Epithelial cell of prostate (primary cell): Measurements from ENCODE around the gene BCL11B.
"Not testable (repeated sequence)": the region's sequence is repeated elsewhere in the genome, so short reads cannot be mapped to it uniquely, and the experiment has no call there.

Source experiments
- DNase-seq: peaks from one replicate; pipeline ENCODE4 v3.0.0-alpha.2; 2011; ENCODE audit warnings: low read depth, low spot score
- H3K27ac ChIP-seq: fragments of 450-650 bp; 2 replicates; pipeline ENCODE4 v1.5.1; 2017; ENCODE audit warnings: mild to moderate bottlenecking

Gene BCL11B

GRCh38 chr14:99189201-99189801 is 82.7 kb downstream of the BCL11B start:
- H3K27ac ChIP-seq: no peak overlapping the region

GRCh38 chr14:99188731-99189191 is 83.2 kb downstream of the BCL11B start:
- no peak overlapping the region for H3K27ac ChIP-seq
- DNase-seq: no peak

More at GRCh38 chr14:99189201-99189801, 82.7 kb downstream of the BCL11B start:
- no peak for DNase-seq

DNA sequence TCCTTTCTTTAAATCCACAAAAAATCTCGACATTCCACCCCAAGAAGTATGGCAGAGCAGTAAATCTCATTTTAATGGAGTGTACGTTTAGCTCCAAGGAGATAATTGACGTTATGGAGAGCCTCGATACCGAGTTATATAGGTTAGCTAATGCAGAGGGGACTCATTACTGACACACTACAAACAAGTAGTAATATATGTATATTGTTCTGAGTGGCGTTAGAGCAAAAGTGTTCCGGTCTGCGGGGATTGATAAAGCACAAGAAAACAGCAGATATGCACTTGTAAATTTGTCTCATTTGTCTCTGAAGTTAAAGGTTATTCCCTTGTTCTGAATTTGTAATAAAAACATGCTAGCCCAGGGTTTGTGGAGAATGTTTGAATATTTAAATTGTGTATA is 84.1 kb downstream of the BCL11B start:
- DNase-seq: no peak
- no peak overlapping the region for H3K27ac ChIP-seq

DNA sequence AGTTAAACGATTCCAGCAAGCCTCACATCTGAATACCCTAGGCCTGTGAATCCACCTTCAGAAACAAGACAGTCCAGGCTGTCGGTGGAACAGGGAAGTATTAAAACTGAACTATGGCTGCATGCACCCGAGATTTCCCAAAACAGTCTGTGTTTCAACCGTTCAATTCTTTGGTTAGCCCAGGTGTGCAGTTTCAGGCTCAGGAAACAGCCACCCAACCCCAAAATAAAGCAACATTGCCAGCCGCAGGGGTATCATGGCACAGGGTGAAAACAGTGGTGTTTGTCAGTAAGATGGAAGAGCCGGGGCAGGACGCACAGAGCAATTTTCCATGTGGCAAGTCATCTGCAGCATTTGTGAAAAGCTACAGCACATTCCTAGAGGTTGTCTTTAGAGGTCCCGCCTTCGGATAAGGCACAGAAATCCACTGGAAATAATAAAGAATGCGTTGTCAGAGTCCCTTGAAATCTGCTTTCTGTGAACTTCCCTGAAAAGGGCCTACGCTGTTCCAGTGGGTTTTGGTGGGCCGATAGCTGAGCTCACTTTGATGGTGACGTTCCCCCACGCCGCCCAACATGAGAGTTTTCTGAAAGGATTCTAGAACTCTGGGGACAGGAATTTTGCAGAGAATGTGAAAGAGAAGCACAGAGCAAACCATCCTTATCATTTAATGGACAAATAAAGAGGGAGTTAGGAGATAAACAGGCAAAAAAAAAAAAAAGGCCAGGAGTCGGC is 84.9 kb downstream of the BCL11B start:
- no peak overlapping the region for H3K27ac ChIP-seq
- DNase-seq: no peak

DNA sequence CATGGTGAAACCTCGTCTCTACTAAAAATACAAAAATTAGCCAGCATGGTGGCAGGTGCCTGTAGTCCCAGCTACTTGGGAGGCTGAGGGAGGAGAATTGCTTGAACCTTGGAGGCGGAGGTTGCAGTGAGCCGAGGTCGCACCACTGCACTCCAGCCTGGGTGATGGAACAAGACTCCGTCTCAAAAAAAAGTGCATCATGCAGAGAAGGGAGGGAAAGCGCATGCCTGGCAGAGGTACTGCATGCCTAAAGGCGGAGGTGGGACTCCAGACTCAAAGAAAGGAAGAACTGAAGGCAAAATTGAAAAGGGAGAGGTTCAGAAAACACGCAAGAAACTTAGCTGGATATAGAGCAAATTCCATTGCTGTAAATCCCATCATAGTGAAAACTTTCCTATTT is 85.7 kb downstream of the BCL11B start:
- not testable (repeated sequence) for DNase-seq, H3K27ac ChIP-seq

DNA sequence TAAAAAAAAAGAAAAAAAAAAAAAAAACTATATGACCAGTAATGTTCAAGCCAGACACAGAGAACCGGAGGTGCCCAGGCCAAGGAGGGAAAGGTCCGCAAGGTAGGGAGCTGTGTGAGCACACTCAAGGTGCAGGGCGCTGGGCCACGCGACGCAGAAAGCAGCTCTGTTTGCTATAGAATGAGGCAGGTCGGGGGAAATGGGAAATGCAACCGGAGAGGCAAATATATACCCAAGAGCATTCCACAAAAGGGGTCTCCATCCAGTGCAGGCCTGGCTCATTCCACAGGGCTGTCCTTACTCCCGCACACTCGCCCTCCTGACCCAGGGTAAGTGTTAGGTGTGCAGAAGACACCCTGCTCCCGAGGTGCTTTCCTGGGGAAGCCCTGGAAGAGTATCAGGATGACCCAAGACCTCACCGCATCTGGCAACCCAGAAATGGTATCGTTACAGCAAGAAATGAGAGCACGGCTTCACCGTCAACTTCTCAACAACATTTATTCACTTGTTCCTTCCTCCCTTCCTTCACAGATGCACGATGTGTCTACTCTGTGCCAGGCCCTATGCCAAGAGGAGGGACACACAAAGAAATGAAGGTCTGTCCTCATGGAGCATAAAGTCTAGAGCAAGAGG is 86.4 kb downstream of the BCL11B start:
- DNase-seq: no peak
- H3K27ac ChIP-seq: no peak overlapping the region

- H3K27ac ChIP-seq: no peak overlapping the region
- no peak for DNase-seq
Measured at GRCh38 chr14:99183716-99184115, 88.3 kb downstream of the BCL11B start.

DNA sequence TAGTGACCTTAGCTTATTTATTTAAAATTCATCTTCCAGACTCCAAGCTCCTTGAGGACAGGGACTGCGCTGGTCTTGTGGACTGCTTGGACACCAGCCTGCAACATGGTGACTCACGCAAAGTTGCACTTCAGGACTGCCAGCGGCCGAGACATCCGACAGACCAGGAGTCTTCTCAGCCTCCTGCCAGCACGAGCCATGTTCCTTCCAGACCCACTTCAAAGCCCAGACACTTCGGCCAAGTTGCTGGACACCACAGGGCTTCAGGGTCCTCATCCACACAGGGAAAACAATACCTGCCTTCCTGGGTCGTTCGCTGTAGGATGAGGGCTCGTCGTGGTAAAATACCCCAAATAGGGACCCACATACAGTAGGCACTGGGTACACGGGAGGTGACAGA is 88.7 kb downstream of the BCL11B start:
- no peak for DNase-seq

DNA sequence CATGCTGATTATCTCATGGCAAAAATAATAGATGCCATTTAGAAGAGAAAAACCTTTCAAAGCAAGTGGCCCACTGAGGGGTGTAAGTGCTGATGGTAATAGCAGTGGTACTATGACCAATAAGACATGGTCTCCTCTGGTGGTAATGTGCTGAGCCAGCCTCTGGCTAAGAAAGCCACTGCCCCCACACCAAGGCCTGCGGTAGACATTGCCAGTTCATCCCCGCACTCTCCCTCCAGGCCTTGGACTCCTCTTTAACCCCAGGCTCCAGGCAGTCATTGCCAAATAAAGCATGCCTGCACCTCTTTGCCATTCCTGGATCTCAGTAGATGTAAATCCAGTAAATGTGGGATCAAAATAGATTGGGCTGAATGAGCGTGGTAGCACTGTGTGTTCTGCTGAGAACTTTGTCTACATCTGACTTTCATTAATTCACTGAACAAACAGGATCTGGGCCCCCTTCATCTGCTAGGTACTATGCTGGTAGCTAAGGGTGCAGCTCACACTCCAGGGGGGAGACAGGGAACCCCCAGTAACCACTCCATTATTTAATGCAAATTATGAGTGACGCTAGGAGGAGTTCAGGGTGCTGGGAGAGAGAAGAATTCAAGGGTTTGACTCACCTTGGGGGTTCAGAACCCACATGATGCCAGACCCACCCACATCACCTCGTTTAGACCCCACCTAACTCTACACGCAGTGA is 89.3 kb downstream of the BCL11B start:
- H3K27ac ChIP-seq: no peak overlapping the region
- DNase-seq: no peak

More for the DNA sequence above, 88.7 kb downstream of the BCL11B start:
- no peak overlapping the region for H3K27ac ChIP-seq

GRCh38 chr14:99181804-99182520 is 90.0 kb downstream of the BCL11B start:
- H3K27ac ChIP-seq: no peak overlapping the region
- DNase-seq: no peak

GRCh38 chr14:99181241-99181640 is 90.8 kb downstream of the BCL11B start:
- H3K27ac ChIP-seq: no peak overlapping the region
- no peak for DNase-seq

DNA sequence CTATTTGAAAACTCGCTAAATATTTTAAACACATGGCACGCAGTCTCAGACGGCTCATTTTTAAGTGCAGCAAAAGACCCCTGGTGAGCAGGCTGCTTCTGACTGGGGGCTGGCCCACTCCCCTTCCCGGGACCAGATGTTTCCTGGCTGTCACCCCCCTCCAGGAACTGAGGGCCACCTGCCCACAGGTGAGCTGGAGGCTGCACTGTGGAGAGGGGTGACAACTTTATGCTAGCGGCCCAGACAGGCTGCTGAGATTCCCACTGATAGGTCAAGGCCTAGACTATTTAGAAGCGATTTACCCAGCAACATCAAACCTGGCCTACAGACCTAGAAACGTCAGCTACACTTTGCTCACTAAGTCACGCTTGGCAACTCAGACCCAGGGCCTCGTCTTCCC is 92.1 kb downstream of the BCL11B start:
- no peak overlapping the region for H3K27ac ChIP-seq

GRCh38 chr14:99179506-99179905 is 92.5 kb downstream of the BCL11B start:
- no peak overlapping the region for H3K27ac ChIP-seq

More for the DNA sequence above, 92.1 kb downstream of the BCL11B start:
- no peak for DNase-seq

GRCh38 chr14:99177886-99178835 is 93.8 kb downstream of the BCL11B start:
- no peak overlapping the region for H3K27ac ChIP-seq
- no peak for DNase-seq

More at GRCh38 chr14:99179506-99179905, 92.5 kb downstream of the BCL11B start:
- DNase-seq: no peak

DNA sequence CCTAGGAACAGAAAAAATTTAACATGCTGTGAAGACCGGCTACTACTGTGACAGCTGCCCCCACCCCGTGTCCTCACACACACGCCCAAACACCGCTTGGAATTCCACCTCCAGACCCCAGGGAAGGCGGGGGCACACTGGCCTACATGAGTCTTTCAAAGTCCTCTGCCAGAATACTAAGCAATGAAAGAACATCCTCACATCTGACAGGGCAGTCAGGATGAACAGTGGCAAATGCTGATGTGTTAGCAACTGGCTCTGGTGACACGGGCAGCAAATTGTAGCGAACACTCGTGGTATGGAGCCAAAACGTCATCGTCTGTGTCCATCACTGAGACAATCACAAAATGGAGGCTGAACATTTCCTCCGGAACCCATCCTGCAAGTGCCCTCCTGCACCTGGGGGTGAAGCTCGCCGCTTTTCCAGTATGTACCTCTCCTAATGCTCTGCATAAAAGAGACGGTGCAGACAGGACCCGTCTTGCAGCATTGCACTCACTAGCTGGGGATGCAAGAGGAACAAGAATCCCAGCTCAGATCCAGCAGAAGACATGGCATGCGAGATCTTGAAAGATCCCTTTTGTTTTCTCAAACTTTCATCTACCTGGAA is 94.8 kb downstream of the BCL11B start:
- no peak overlapping the region for H3K27ac ChIP-seq
- DNase-seq: no peak

DNA sequence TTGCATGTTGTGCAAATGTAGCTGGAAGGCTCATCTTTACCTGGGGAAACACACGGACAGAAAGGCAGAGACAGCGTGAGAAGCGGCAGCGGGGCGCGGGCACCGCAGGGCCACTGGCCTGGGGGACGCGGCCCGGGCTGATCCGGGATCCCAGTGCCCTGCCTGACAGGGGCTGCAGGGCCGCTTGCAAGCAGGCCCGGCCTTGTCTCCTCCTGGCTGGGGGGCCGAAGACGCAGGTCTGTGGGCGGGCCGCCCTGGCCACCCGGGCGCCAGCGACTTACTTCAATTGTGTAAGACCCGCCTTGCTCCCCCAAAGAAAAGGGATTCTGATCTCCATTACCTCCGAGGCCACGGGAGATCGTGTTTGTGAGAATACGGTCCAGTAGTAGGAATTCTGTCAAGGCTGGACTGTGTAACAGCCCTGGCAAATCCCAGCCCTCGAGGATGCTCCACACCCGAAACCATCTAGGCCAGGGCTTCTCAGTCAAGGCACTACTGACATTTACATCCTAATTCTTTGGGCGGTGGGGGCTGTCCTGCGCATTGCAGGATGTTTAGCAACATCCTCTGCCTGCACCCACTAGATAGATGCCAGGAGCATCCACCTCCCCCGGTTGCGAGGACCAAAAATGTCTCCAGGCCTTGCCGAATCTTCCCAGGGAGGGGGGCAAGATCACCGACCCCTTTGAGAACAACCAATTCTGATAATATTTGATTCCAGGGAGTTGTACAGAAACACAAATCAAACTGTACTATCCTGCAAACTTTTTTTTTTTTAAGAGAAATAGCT is 95.6 kb downstream of the BCL11B start:
- no peak for DNase-seq
- H3K27ac ChIP-seq: no peak overlapping the region

- no peak for DNase-seq
- H3K27ac ChIP-seq: no peak overlapping the region
Measured at GRCh38 chr14:99175331-99176155, 96.5 kb downstream of the BCL11B start.
